ENCODE data around the gene FLVCR2. TPM values are rescaled to one million over a fixed set of nuclear protein-coding genes. Genes with fewer than 3 reads are reported as not detected.

FLVCR2 gene
- total and polyA plus RNA-seq, 7 experiments from 2014 or later, result 0.80 to 9.4 (median 3.5) TPM

DNA sequence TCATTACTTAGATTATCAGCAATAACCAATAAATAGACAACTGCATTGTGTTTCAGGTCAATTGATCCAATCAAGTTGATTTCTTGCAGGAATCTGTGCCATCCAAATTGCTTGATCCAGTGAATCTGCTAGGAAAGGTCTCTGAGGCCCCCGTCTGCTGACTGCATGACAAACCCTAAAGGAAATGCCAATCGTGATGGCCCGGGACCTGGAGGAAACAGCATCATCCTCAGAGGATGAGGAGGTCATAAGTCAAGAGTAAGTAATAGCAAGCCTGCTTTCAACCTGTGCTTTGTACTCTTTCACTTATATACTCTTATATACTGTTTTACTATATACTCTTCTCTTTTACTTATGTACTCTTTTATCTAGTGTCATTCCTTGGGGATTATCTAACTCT, 84.5 kb downstream of the FLVCR2 start:
- intact Hi-C loops (cut with micrococcal nuclease), result loop anchor here (5.0 to 10.0 kb wide), 8 partner anchors 371 to 1952 kb away; partner anchors contain the start of genes GPATCH2L (in 2 of the 2), IRF2BPL (in 1 of the 2), ISCA2 (in 1 of the 2) and NPC2 (in 1 of the 2)
- Mint-ChIP-seq H3K27me3 (peaks cover 0 to 6% (median 0%) of the 10 kb centered on the region in 5 donors), H3K4me3 (peak overlapping the region in 9 of 10 donors; percentile 36 to 81 (median 62)), H3K9me3 (peaks cover 0 to 5% (median 0%) of the 10 kb centered on the region in 11 donors), H3K36me3 (peaks cover 0 to 15% (median 6%) of the 10 kb centered on the region in 5 donors), H3K4me1 (peaks cover 7 to 46% (median 39%) of the 10 kb centered on the region in 7 donors), H3K27ac (peak overlapping the region in 2 of 9 donors; percentile 62 to 63)
- no peak overlapping the region for H3K4me3 ChIP-seq (ENCODE audit: low read length)
- no peaks in the 10 kb centered on the region for H3K27me3 ChIP-seq (ENCODE audit: control insufficient read depth in 2 of 2, insufficient read depth in 2 of 2, low read length in 2 of 2)
- ChIA-PET CTCF (interaction anchor here (2.3 kb wide), 1 partner anchor 86 kb away, joined by 11 read pairs; no protein-coding TSS in a partner anchor), POLR2A (no interaction called here)
- DNase-seq, result no peak
- H3K4me1 ChIP-seq (ENCODE audit: control insufficient read depth in 2 of 2, insufficient read depth in 2 of 2, low read length in 2 of 2), result peaks cover 0 to 6% of the 10 kb centered on the region in 2 donors
- no peak overlapping the region for H3K27ac ChIP-seq (ENCODE audit: low read depth, low read length)
- H3K36me3 ChIP-seq (ENCODE audit: control insufficient read depth in 2 of 3, insufficient read depth in 3 of 3, low read length in 3 of 3), result peaks cover 0 to 4% (median 0%) of the 10 kb centered on the region in 3 experiments
- no peaks in the 10 kb centered on the region for H3K9me3 ChIP-seq (ENCODE audit: control insufficient read depth in 2 of 3, low read length in 3 of 3)
- ATAC-seq, result no peak

DNA sequence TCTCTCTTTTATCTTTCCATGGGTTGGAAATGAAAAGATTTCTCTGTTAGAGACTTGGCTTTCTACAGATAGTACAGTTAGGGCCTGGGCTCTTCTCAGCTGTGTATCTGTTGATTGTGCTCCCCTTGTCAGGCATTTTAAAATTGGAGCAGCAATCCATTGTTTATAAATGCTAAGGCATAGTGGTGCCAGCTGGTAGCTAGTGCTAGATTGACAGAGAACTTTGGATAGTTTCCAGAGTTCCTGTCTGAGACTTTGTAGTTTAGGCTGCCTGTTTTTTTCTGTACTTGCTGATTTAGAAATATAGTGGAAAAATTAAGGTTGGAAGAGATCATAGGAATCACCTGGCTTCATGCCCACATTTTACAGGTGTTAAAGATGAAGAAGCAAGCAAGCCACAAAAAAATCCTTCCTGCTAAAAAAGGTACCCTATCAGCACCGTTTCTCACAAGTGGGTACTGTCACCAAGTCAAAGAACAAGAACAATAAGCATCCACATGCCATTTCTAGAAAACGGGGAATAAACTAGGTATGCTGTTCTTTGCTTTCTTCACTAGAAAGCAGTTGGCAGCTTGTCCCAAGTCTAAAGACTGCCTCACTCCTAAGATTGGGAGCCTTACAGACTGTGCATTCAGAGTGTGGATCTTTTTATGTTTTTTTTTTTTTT, 88.8 kb downstream of the FLVCR2 start:
- Histone ChIP-seq H3K36me3 (ENCODE audit: control insufficient read depth in 2 of 3, insufficient read depth in 3 of 3, low read length in 3 of 3) (peaks cover 0 to 12% (median 0%) of the 10 kb centered on the region in 3 experiments), H3K27ac (ENCODE audit: low read depth, low read length) (no peak overlapping the region), H3K9me3 (ENCODE audit: control insufficient read depth in 2 of 3, low read length in 3 of 3) (no peaks in the 10 kb centered on the region), H3K27me3 (ENCODE audit: control insufficient read depth in 2 of 2, insufficient read depth in 2 of 2, low read length in 2 of 2) (no peaks in the 10 kb centered on the region), H3K4me1 (ENCODE audit: control insufficient read depth in 2 of 2, insufficient read depth in 2 of 2, low read length in 2 of 2) (no peaks in the 10 kb centered on the region), H3K4me3 (ENCODE audit: low read length) (no peak overlapping the region)
- intact Hi-C loops (cut with micrococcal nuclease), result loop anchor here in 1 of 2 donors (10.0 kb wide), 2 partner anchors 1288 to 1948 kb away; partner anchors contain the start of gene SPTLC2
- CTCF ChIA-PET, result interaction anchor here (1.2 kb wide), 1 partner anchor 13 kb away, joined by 4 read pairs; no protein-coding TSS in a partner anchor
- H3K27me3 Mint-ChIP-seq, result no peaks in the 10 kb centered on the region
- ATAC-seq, result no peak
- no peak overlapping the region for H3K4me3 Mint-ChIP-seq
- no peak overlapping the region for H3K27ac Mint-ChIP-seq
- DNase-seq, result no peak
- peaks cover 0 to 15% (median 6%) of the 10 kb centered on the region in 7 donors for H3K4me1 Mint-ChIP-seq
- H3K9me3 Mint-ChIP-seq, result peaks cover 0 to under 1% (median 0%) of the 10 kb centered on the region in 11 donors
- peaks cover 5 to 47% (median 29%) of the 10 kb centered on the region in 5 donors for H3K36me3 Mint-ChIP-seq
- POLR2A ChIA-PET, result no interaction called here

DNA sequence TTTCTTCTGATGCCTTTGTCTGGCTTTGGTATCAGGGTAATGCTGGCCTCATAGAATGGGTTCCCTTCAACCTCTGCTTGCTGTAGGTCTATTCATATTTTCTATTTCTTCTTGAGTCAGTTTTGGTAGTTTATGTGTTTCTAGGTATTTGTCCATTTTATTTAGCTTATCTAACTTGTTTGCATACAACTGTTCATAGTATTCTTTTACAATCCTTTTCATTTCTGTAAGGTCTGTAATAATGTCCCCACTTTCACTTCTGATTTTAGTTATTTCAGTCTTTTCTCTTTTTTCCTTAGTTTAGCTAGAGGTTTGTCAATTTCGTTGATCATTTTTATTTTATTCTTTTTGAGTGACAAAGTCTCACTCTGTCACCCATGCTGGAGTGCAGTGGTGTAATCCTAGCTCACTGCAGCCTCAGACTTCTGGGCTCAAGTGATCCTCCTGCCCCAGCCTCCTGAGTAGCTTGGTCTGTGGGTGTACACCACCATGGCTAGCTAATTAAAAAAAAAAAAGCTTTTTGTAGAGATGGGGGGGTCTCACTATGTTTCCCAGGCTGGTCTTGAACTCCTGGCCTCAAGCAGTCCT, 94.3 kb downstream of the FLVCR2 start:
- no peaks in the 10 kb centered on the region for H3K27me3 Mint-ChIP-seq
- H3K27me3 ChIP-seq (ENCODE audit: control insufficient read depth in 2 of 2, insufficient read depth in 2 of 2, low read length in 2 of 2), result no peaks in the 10 kb centered on the region
- no peak overlapping the region for H3K27ac ChIP-seq (ENCODE audit: low read depth, low read length)
- H3K9me3 ChIP-seq (ENCODE audit: control insufficient read depth in 2 of 3, low read length in 3 of 3), result no peaks in the 10 kb centered on the region
- H3K4me3 ChIP-seq (ENCODE audit: low read length), result no peak overlapping the region
- CTCF ChIA-PET, result interaction anchor here (1.3 kb wide), 1 partner anchor 18 kb away, joined by 3 read pairs; no protein-coding TSS in a partner anchor
- POLR2A ChIA-PET, result no interaction called here
- H3K36me3 ChIP-seq (ENCODE audit: control insufficient read depth in 2 of 3, insufficient read depth in 3 of 3, low read length in 3 of 3), result peaks cover 0 to 12% (median 0%) of the 10 kb centered on the region in 3 experiments
- peaks cover 0 to 5% (median 0%) of the 10 kb centered on the region in 7 donors for H3K4me1 Mint-ChIP-seq
- H3K27ac Mint-ChIP-seq, result no peak overlapping the region
- no peak for DNase-seq
- ATAC-seq, result no peak
- H3K36me3 Mint-ChIP-seq, result peaks cover 9 to 59% (median 43%) of the 10 kb centered on the region in 5 donors
- H3K9me3 Mint-ChIP-seq, result peaks cover 0 to 10% (median 0%) of the 10 kb centered on the region in 11 donors
- H3K4me3 Mint-ChIP-seq, result no peak overlapping the region
- H3K4me1 ChIP-seq (ENCODE audit: control insufficient read depth in 2 of 2, insufficient read depth in 2 of 2, low read length in 2 of 2), result no peaks in the 10 kb centered on the region
- intact Hi-C loops (cut with micrococcal nuclease), result no loop called here

DNA sequence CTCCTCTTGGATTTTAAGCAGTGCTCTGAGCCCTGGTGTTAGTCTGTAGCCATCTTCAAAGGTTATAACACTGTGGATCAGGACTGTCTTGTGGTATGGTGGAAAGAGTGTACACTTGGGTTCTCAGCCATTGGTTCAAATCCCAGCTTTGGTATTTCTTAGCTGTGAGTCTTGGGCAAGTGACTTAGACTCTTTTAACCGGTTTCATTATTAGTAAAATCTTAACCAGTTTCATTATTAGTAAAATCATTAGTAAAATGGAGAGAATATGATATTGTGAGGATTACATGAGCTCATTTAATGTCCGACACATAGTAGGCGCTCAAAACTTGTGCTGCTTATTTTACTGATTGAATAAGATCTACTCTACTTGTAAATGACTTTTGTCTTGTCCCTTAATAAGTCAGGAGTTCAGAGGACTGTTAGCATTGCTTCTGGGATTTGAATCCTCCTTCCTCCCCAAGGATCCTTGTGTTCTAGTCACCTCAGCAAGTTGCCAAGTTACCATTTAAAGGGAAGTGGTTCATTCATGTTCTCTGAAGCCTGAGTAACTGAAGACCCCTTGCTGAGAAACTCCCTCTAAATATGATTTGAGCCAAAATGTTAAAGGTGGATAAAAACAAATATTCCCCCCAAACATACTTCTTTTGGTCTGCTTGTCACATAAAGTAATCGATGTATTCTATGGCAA, 95.1 kb downstream of the FLVCR2 start:
- ChIA-PET CTCF (interaction anchor here (0.7 to 1.3 kb wide), 2 partner anchors 19 to 126 kb away, joined by 3 read pairs; no protein-coding TSS in a partner anchor), POLR2A (interaction anchor here (0.5 kb wide), 1 partner anchor 1673 kb away, joined by 4 read pairs; no protein-coding TSS in a partner anchor)
- no peaks in the 10 kb centered on the region for H3K27me3 Mint-ChIP-seq
- H3K27ac ChIP-seq (ENCODE audit: low read depth, low read length), result no peak overlapping the region
- peaks cover 0 to 10% (median 0%) of the 10 kb centered on the region in 11 donors for H3K9me3 Mint-ChIP-seq
- peaks cover 0 to 12% (median 0%) of the 10 kb centered on the region in 3 experiments for H3K36me3 ChIP-seq (ENCODE audit: control insufficient read depth in 2 of 3, insufficient read depth in 3 of 3, low read length in 3 of 3)
- no peak for DNase-seq
- no peak overlapping the region for H3K27ac Mint-ChIP-seq
- peak overlapping the region in 2 of 10 donors; percentile 26 to 48 for H3K4me3 Mint-ChIP-seq
- peaks cover 0 to 5% (median 0%) of the 10 kb centered on the region in 7 donors for H3K4me1 Mint-ChIP-seq
- no peaks in the 10 kb centered on the region for H3K9me3 ChIP-seq (ENCODE audit: control insufficient read depth in 2 of 3, low read length in 3 of 3)
- ATAC-seq, result no peak
- H3K4me1 ChIP-seq (ENCODE audit: control insufficient read depth in 2 of 2, insufficient read depth in 2 of 2, low read length in 2 of 2), result no peaks in the 10 kb centered on the region
- intact Hi-C loops (cut with micrococcal nuclease), result no loop called here
- H3K36me3 Mint-ChIP-seq, result peaks cover 9 to 61% (median 43%) of the 10 kb centered on the region in 5 donors
- H3K4me3 ChIP-seq (ENCODE audit: low read length), result no peak overlapping the region
- no peaks in the 10 kb centered on the region for H3K27me3 ChIP-seq (ENCODE audit: control insufficient read depth in 2 of 2, insufficient read depth in 2 of 2, low read length in 2 of 2)

DNA sequence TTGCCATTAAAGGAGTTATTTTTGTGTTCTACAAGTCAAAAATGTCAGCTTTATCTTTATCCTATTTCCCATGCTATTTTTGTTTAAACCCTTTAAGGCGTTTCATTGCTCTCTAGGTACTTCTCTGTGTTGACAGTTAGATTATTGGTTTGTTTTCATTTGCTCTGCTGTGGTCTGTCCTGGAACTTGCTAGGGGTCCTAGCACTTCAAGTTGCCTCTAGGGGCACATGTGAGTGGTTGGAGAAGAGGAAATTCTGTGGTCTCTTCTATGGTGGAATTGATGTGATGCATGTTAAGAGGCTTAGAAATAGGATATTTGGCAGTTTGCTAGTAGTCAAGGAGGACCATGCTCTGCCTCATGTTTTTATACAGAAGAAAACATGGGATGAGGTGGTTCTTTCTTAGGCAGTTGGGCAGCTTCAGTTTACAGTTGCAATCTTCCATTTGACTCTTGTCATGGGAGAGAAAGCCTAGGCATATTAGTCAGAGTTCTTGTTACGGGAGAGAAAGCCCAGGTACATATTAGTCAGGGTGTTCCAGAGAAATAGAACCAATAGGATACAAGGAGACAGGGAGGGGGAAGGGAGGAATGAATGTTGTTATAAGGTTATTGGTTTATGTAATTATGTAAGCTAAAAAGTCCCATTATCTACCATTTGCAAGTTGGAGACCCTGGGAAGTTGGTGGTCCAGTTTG, 97.0 kb downstream of the FLVCR2 start:
- no peaks in the 10 kb centered on the region for H3K9me3 ChIP-seq (ENCODE audit: control insufficient read depth in 2 of 3, low read length in 3 of 3)

DNA sequence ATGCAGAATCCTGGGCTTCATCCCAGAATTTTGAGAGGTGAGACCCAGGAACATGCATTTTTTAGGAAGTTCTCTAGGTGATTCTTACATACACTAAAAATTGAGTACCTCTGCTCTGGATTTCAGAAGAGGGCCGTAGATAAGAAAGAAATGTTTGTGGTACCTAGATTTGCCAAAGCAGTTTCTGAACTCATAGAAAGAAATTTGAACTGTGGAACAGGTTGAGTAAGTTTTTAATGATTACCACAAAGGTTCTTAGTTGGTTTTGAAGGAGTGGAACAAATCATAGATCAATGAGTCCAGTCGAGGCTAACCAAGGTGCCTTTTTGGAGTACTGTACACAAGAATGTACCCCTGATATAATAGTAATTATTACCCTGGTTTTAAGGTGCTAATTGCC, 107.5 kb downstream of the FLVCR2 start:
- no peaks in the 10 kb centered on the region for H3K9me3 Mint-ChIP-seq
- H3K36me3 ChIP-seq (ENCODE audit: control insufficient read depth in 2 of 3, insufficient read depth in 3 of 3, low read length in 3 of 3), result peaks cover 0 to 28% (median 0%) of the 10 kb centered on the region in 3 experiments
- no peak for ATAC-seq
- no peak for DNase-seq
- no peak overlapping the region for H3K27ac Mint-ChIP-seq
- H3K4me1 ChIP-seq (ENCODE audit: control insufficient read depth in 2 of 2, insufficient read depth in 2 of 2, low read length in 2 of 2), result no peaks in the 10 kb centered on the region
- intact Hi-C loops (cut with micrococcal nuclease), result no loop called here
- peaks cover 11 to 62% (median 33%) of the 10 kb centered on the region in 5 donors for H3K36me3 Mint-ChIP-seq
- no peak overlapping the region for H3K4me3 Mint-ChIP-seq
- H3K27me3 Mint-ChIP-seq, result no peaks in the 10 kb centered on the region
- no peaks in the 10 kb centered on the region for H3K27me3 ChIP-seq (ENCODE audit: control insufficient read depth in 2 of 2, insufficient read depth in 2 of 2, low read length in 2 of 2)
- CTCF ChIA-PET, result interaction anchor here (0.5 kb wide), 1 partner anchor 995 kb away, joined by 4 read pairs; no protein-coding TSS in a partner anchor
- no peaks in the 10 kb centered on the region for H3K4me1 Mint-ChIP-seq
- POLR2A ChIA-PET, result no interaction called here
- H3K9me3 ChIP-seq (ENCODE audit: control insufficient read depth in 2 of 3, low read length in 3 of 3), result no peaks in the 10 kb centered on the region
- no peak overlapping the region for H3K4me3 ChIP-seq (ENCODE audit: low read length)
- H3K27ac ChIP-seq (ENCODE audit: low read depth, low read length), result no peak overlapping the region

More for the DNA sequence above, 97.0 kb downstream of the FLVCR2 start:
- no peaks in the 10 kb centered on the region for H3K27me3 ChIP-seq (ENCODE audit: control insufficient read depth in 2 of 2, insufficient read depth in 2 of 2, low read length in 2 of 2)
- ATAC-seq (no peak), DNase-seq (no peak)
- no peaks in the 10 kb centered on the region for H3K27me3 Mint-ChIP-seq
- no peak overlapping the region for H3K4me3 Mint-ChIP-seq
- intact Hi-C loops (cut with micrococcal nuclease), result no loop called here
- H3K4me1 Mint-ChIP-seq, result peaks cover 0 to 5% (median 0%) of the 10 kb centered on the region in 7 donors
- peaks cover 0 to 9% (median 0%) of the 10 kb centered on the region in 3 experiments for H3K36me3 ChIP-seq (ENCODE audit: control insufficient read depth in 2 of 3, insufficient read depth in 3 of 3, low read length in 3 of 3)
- ChIA-PET CTCF (no interaction called here), POLR2A (no interaction called here)
- H3K4me3 ChIP-seq (ENCODE audit: low read length), result no peak overlapping the region
- no peak overlapping the region for H3K27ac ChIP-seq (ENCODE audit: low read depth, low read length)
- peak overlapping the region in 1 of 9 donors; percentile 38 for H3K27ac Mint-ChIP-seq
- H3K36me3 Mint-ChIP-seq, result peaks cover 3 to 45% (median 30%) of the 10 kb centered on the region in 5 donors
- H3K4me1 ChIP-seq (ENCODE audit: control insufficient read depth in 2 of 2, insufficient read depth in 2 of 2, low read length in 2 of 2), result no peaks in the 10 kb centered on the region
- peaks cover 0 to 10% (median 0%) of the 10 kb centered on the region in 11 donors for H3K9me3 Mint-ChIP-seq

Measured in naive thymus-derived CD4-positive, alpha-beta T cell (primary cell).